Non-pigmented ciliary epithelial cell (primary cell): ENCODE results near the gene ZNF777.
"Not testable (repeated sequence)": the region's sequence is repeated elsewhere in the genome, so short reads cannot be mapped to it uniquely, and the experiment has no call there.

Source experiments
- DNase-seq: peaks from one replicate; pipeline ENCODE4 v3.0.0-alpha.2; 2010; ENCODE audit warnings: low read depth

ZNF777 gene

DNA sequence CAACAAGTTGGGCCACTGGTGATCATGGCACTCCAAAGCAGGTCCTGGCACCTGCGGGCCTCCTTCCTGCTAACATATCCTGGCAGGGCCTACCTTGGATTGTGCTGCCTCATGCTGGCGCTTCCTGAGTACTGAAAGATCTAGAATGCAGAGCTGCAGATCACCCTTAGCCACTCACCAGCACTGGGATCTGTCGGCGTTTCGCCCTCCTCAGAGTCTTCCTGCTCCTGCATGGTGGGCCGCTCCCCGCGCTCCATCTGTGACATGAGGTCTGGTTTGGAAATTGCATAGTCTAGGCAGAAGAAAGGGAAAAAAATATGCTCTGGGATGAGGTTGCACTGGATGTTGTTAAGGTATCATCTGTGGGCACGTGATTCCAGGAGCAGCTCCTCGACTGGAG, 10.0 kb downstream of the ZNF777 start:
- DNase-seq: no peak

DNA sequence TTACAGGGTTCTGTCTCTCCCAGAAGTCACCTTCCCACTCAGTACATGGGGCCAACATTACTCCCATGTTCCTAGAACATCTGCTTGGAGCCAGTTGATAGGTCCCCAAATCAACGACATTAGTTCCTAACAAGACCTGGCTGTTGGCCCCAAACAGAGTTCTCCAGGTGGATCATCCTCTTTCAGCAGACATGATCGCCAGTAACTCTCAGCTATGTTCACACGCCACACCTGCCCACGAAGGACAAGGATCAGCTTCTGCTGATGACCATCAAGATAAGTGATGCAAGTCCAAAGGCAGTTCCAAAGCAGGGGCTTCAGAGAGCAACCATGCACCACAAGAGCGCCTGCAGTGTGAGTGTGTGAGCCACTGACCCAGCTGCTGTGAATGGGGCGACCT, 11.0 kb downstream of the ZNF777 start:
- DNase-seq: no peak

DNA sequence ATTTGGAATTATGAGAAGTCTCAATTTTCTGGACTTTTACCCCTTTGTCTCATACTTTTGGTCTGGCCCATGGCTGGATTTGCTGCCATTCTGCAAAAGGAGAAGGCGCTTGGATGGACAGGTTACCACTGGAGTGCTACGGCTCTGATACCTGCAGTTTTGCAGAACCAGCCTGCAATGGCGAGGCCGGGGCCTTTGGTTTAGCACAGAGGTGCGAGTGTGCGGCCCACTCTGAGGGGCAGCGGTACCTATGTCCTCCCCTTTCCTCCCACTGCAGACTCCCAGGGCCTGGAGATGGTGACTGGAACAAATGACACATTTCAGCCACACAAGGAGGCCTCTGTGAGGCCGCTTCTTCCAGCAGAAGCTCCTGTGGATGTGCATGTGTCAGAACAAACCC, 11.9 kb downstream of the ZNF777 start:
- DNase-seq: no peak

DNA sequence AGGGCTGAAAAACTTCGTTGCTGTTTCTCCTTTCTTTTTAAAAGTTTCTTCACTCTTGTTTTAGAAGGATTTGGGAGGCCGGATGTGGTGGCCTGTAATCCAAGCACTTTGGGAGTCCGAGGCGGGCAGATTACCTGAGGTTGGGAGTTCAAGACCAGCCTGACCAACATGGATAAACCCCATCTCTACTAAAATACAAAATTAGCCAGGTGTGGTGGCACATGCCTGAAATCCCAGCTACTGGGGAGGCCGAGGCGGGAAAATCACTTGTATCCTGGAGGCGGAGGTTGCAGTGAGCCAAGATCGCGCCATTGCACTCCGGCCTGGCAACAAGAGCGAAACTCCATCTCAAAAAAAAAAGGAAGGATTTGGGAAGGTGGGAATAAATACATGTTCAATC, 14.8 kb downstream of the ZNF777 start:
- not testable (repeated sequence) for DNase-seq

DNA sequence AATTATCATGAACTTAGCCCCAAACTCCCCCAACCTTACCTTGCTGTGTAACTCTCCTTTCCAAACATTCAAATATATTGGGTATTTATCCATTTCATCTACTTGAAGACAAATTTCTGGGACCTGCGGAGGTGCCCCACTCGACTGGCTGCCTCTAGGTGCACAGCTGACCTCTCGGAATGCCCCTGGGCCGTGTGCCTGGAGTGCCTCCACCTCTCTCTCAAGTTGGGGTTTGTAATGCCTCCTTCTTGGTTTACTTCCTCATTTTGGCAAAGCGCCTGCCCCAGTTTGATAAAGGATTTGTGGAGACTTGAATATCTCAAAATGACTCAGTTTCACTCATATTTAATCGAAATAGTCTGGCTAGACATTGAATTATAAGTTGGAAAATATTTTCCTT, 16.6 kb downstream of the ZNF777 start:
- no peak for DNase-seq

DNA sequence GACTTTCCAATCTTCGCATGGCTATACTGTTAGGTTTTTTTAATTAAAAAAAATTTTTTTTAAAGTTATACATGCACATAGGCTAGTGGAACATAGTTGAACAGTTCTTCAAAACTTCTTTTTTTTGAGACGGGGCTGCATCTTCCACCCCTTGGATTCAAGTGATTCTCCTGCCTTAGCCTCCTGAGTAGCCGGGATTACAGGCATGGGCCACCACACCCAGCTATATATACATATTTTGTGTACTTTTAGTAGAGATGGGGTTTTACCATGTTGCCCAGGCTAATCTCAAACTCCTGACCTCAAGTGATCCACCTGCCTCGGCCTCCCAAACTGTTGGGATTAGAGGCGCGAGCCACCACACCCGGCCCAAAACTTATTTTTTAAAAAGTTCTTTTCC, 17.3 kb downstream of the ZNF777 start:
- DNase-seq: no peak

DNA sequence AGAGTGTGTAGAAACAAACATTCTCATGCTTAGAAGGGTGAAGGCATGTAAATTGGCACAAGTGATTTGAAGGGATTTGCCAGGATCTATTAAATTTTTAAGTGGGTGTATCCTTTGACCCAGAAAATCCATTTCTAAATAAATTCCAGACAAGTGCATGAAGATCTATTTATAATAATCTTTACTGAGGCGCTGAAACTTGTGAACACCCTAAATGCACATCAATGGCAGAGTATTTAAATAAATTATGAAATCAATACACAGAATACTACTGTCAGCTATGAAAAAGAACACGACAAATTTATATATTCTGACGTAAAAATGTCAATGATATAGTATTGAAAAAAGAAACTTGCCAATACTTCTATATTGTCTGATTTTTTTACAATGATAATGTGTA, 17.9 kb downstream of the ZNF777 start:
- DNase-seq: no peak

DNA sequence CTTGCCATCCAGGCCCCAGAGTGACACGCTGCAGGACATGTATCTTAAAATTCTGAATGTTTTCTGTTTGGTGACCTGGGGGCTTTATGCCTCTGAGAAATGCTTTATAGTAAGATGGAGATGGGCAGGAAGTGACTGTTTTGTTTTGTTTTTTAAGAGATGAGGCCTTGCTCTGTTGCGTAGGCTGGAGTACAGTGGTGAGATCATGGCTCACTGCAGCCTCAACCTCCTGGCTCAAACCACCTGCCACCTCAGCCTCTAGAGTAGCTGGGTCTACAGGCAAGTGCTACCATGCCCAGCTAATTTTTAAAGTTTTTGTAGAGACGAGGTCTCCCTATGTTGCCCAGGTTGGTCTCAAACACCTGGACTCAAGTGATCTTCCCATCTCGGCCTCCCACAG, 20.6 kb downstream of the ZNF777 start:
- no peak for DNase-seq

DNA sequence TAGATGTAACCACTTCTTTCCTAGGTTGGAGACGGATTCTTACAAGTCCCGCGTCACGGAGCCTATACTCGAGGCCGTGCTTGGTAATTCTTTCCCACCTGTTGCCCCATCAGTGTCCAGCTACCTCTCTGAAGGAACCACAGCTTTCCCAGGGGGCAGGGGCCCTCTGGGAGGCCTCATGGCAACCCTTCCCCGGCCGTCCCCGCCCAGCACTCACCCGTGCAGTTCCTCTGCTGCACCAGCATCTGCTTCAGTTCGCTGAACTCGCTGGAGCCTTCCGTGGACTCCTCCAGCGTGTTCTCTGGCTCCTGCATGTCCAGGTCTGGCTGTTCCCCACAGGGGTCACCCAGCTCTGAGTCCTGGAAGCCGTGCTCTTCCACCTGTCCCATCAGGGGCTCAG, 24.5 kb downstream of the ZNF777 start:
- no peak for DNase-seq

DNA sequence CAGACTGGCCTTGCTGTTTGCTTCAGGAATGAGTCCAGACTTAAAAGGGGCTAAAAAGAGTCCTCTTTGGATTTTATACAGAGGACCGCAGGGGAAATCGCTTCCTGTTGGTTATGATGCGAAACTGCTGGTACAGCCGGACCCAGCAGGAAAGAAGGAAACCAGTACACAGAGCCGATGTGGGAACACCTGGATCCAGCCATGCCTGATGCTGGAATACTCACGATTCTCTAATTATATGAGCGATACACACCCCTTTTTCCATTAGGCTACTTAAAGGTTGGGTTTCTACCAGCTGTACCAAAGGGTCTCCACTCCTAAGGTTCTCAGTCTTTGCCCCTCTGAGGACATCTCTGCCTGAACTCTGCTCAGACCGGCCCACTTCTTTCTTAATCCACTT, 27.7 kb downstream of the ZNF777 start:
- no peak for DNase-seq

DNA sequence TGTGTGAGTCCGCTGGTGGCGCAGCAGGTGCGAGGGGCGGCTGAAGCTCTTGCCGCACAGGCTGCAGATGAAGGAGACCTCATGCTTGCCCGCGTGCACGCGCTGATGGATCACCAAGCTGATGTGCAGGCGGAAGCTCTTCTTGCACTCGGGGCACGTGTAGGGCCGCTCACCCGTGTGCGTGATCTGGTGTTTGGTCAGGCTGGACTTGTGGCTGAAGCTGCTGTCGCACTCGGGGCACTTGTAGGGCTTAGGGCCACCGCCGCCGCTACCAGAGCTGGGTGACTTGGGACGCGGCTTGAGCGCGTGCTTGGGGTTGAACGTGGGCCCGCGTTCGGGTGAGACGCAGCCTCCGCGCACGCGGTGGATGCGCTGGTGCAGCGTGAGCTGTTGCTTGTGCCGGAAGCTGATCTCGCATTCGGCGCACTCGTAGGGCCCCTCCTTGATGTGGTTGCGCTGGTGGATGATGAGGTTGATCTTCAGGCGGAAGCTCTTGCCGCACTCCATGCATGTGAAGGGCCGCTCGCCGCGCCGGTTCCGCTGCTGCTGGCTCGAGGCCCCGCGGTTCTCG, 28.7 kb downstream of the ZNF777 start:
- no peak for DNase-seq

DNA sequence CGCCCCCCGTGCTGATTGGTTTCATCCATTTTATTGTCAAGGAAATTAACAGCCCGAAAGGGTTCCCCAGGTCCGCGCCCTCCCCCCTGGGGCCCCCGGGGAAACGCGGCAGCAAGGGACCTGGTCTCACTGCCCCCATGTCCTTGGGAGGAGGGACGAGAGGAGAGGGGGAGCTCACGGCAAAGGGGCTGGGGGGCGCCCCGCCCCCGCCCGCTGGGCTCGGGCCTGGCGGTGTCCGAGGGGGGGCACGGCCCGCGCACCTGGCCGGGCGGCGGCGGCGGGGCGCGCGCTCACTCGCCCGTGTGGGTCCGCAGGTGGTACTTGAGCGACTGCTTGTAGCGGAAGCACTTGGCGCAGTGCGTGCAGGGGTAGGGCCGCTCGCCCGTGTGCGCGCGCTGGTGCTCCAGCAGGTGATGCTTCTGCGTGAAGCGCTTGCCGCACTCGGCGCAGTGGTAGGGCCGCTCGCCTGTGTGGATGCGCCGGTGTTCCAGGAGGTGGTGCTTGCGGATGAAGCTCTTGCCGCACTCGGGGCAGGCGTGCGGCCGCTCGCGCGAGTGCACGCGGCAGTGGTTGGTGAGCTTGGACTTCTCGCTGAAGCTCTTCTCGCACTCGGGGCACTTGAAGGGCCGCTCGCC, 29.3 kb downstream of the ZNF777 start:
- DNase-seq: no peak

DNA sequence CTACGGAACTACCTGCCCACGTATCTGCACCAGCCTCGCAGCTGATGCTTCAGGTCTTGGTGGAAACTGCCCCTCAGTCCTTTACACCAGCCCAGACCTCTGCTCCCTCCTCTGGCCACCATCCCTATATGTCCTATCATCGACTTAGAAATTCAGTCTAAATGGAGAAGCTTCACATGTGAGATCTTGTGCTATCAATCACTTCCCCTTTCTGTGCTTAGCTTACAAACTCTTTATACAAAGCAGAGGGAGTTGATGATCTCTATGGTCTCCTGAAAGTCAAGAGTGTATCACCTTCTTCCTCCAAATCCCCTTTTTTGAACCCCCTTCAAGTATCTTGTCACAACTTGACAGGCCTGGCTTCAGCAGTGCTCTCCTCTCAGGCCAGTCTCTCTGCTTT, 30.7 kb downstream of the ZNF777 start:
- DNase-seq: no peak

DNA sequence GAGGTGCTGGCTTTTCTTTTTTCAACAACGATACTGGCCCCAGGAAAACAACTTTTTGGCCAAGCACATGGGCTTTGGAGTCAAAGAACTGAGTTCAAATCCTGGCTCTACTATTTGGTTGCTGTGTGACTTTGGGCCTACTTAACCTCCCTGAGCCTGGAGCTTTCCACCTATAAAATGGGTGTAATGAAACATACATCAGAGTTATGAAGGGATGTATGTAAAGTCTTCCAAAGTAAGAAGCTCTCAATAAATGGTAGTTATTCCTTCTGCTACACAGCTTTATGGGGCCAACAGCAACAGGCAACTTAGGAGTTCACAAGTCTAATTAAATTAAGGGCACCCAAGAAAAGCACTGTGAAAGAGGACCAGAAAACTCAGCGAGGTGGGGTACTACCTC, 33.0 kb downstream of the ZNF777 start:
- no peak for DNase-seq

DNA sequence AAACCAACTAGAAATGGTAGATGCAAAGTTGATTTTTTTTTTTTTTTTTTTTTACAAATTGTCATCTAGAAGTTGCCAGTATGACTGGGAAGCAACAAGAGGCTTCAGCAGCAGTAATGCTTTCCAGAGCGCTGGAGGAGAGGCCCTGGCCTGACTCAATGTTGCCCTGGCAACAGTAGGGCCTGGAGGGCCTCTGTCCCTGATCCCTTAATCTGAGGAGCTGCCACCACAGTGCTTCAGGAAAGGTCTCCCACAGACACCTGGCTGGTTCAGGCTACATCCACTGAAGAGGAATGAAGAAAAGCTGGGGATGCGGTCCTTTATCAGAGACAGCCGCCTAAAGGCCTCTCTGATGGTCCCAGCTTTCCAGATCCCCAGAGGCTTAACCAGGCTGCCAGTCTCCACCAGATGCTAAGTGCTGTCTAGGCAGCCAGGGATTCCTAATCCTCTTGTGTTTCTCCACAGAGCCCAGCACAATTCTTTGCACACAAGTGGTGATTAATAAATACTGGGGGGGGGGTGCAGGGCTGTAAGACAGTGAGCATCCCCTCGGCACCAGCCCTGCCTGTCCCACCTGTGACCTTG, 33.7 kb downstream of the ZNF777 start:
- no peak for DNase-seq

DNA sequence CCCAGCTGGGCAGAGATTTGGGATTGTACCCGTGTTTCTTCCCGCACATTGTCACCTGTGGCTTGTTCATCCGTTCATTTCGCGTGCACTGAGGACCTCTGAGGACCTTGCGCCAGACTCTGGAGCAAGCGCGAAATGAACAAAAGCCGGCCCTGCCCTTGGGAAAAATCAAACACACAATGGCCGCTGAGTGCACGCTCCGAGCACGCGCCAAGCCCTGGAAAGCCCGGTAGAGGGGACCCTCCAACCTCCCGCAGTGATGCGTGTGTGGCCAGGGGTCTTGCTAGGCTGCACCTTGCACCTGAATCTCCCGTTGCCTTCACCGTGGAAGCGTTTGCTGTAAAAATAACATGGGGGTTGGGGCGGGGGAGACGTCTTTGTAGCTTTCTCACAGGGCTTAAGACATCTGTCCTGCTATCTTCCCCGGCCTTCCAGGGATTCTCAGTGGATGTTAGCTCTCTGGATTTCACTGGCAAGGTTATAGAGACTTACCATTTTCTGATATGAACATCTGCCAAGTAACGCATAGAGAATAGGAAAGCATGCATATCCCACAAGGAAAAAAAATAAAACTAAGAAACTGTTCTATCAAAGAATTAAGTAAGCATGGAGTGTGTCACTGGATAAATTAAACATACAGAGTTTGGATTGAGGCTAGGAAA, 37.3 kb downstream of the ZNF777 start:
- DNase-seq: no peak

DNA sequence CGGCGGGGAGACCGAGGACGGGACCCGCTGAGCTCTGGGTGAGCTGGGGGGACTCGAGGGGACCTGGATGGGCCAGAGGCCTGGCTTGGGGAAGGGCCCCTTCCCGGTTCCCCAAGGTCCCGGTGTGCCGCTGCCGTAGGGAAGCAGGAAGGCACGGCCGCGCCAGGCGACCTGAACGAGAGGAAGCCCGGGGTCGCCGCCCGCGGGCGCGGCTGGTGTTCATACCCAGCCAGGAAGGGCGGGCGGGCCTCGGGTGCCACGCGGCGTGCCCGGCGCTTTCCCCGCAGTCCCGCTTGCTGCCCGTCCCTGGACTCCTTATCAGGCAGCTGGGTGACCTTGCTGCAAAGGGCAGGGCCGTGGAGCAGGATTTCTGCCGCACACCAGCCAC, 38.0 kb downstream of the ZNF777 start:
- DNase-seq: no peak

DNA sequence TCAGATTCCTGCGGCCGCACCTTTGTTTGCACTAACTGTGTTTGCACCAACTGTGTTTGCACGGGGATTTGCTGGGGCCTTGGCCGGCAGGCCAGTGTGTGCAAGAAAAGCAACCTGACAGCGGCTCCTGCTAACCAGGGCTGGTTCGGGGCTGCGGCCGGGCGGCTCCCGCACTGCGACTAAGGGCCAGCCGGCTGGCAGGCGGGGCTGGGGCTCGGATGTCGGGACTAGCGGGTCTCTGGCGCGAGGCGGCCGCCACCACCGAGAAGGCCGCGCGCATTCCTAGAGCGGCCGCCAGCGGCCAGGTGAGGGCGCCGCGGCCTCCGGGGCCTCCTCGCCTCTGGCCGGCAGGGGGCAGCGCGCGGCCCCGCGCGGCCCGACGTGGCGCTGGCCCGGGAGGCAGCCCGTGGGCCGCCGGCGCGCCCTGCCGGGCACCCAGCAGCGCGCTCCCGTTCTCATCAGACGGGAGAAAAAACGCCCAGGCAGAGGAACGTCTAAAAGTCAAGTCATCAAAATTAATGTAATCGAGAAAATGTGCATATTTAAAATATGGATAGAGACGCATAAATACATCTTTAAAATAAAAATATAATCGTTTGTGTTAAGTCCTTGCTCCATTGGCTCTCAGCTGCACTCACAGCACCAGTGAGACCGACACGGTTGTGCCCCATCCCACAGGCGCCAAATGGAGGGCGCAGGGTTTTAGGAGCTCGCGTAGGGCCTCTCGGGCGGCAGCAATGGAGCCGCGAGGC, 38.5 kb downstream of the ZNF777 start:
- DNase-seq: no peak

DNA sequence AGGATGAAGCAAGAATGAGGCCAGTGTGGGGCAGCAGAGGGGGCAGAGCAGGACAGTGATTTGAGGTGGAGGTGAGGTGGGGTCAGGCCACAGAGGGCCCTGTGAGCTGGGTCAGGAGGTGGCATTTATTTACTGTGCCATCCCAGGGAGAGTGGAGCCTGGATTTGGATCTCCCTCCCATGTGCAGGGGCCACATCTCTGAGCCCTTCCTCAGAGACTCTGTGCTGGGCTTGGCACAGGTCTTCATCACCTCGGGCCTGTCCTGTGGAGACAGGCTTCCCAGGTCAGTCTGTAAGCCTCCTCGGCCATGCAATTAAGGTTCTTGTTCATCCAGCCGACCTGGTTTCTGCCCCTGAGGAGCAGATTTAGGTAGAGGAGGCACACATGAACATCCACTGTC, 40.9 kb downstream of the ZNF777 start:
- DNase-seq: no peak

DNA sequence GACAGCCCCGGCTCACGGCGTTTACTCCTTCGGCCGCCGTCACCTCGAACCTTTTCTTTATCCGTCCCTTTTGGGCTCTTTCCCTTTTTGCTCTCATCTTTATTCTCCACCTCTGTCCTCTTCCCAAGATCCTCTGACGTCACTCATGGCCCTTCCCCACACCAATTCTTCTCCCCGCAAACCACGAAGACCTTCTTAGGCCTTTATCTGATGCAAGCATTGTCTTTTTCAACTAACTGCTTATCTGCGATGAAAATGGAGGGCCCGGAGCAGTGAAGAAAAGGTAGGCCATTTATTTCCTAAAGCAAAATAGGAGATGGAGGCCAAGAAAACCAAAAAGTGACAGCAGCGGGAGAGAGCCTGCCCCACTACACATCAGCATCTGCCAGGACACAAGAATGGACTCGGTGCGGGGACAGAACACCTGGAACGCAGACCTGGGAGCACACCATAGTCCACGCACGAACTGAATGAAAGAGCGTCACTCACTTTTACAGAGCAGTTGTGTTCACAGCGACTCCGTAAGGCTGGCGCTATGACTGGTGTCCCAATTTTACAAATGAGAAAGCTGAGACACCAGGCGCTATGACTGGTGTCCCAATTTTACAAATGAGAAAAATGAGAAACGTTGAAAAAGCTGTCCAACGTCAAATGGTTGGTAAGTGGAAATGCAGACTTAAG, 45.3 kb downstream of the ZNF777 start:
- DNase-seq: no peak

DNA sequence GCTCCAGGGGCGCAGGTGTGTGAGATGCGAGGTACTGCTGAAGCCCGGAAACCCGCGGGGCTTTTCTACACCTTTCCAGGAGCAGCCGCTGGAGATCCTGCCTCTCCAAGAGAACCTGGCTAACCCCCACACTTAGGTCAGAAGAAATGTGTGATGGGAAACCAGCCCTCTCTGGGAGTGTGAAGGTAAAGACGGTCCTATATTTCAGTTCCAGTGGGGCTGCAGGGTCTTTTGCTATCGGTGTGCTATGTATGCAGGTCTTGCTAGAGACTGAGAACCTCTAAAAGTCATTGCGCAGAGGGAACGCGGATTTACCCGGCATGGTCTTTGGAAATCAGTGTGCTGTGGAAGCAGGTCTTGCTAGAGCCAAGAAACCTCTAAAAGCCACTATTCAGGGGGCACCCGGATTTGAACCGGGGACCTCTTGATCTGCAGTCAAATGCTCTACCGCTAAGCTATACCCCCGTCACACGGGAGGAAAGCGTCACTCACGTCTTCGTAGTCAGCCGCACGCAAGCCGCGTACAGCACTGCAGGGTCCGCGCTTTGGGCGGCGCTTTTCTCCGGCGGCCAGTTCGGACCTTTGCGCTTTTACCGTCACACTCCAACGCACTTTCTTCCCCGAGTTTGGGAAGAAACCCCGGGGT, 46.0 kb downstream of the ZNF777 start:
- DNase-seq: peak; percentile 63

DNA sequence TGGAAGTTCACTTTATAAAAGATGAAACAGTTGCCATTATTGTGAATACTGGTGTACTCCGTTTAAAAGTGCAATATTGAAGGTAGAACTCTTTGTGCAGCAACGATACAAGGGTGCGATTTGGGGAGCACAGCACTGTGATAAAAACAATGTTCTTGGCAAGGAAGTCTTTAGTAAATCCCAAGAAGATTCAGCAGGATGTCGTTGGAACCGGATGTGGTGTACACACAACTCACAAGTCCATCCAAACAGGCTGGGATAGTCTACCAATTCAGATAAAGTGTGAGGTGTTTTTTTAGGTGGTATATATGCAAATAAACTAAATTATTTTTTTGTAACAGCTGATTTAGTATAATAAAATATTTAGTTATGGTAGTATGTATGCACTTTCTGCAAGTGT, 46.7 kb downstream of the ZNF777 start:
- DNase-seq: no peak
